ENCODE measurements around the gene UBE2L3. TPM values are rescaled to one million over a fixed set of nuclear protein-coding genes. Genes with fewer than 3 reads are reported as not detected.
"Not testable (repeated sequence)": the region's sequence is repeated elsewhere in the genome, so short reads cannot be mapped to it uniquely, and the experiment has no call there.

Gene UBE2L3
- total and polyA plus RNA-seq, 8 donors, result 23.1 to 94.2 (median 50.7) TPM

GRCh38 chr22:21602579-21602978, 35.1 kb downstream of the UBE2L3 start:
- Histone ChIP-seq H3K4me3 (no peak overlapping the region), H3K4me1 (peaks cover 0 to 52% (median 30%) of the 10 kb centered on the region in 4 donors), H3K27ac (no peak overlapping the region), H3K36me3 (peaks cover 0 to 8% (median 2%) of the 10 kb centered on the region in 4 donors), H3K27me3 (no peaks in the 10 kb centered on the region), H3K9me3 (no peaks in the 10 kb centered on the region)
- no peak for DNase-seq
- WGBS, 5 donors, result 91 to 94% (median 92%) methylated on average over 6 of the region's 6 CpGs
- intact Hi-C loops (cut with DNase I; ENCODE audit: low total_unique reads), result no loop called here
- TF ChIP-seq, protein P1, sequence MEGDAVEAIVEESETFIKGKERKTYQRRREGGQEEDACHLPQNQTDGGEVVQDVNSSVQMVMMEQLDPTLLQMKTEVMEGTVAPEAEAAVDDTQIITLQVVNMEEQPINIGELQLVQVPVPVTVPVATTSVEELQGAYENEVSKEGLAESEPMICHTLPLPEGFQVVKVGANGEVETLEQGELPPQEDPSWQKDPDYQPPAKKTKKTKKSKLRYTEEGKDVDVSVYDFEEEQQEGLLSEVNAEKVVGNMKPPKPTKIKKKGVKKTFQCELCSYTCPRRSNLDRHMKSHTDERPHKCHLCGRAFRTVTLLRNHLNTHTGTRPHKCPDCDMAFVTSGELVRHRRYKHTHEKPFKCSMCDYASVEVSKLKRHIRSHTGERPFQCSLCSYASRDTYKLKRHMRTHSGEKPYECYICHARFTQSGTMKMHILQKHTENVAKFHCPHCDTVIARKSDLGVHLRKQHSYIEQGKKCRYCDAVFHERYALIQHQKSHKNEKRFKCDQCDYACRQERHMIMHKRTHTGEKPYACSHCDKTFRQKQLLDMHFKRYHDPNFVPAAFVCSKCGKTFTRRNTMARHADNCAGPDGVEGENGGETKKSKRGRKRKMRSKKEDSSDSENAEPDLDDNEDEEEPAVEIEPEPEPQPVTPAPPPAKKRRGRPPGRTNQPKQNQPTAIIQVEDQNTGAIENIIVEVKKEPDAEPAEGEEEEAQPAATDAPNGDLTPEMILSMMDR (IDR thresholded peaks at IDR 0.05), result no peak
- TF ChIP-seq POLR2AphosphoS5 (IDR thresholded peaks at IDR 0.05) (no peak), POLR2A (IDR thresholded peaks at IDR 0.05) (no peak), EP300 (IDR thresholded peaks at IDR 0.05) (no peak)

- Histone ChIP-seq H3K36me3 (peaks cover 0 to 10% (median 2%) of the 10 kb centered on the region in 4 donors), H3K4me1 (peaks cover 0 to 57% (median 26%) of the 10 kb centered on the region in 4 donors), H3K4me3 (no peak overlapping the region), H3K27me3 (no peaks in the 10 kb centered on the region), H3K27ac (no peak overlapping the region), H3K9me3 (no peaks in the 10 kb centered on the region)
- WGBS, 5 donors, result 80 to 91% (median 85%) methylated on average over 9 of the region's 9 CpGs
- TF ChIP-seq, protein P1 (IDR thresholded peaks at IDR 0.05), result no peak
- no peak for TF ChIP-seq EP300 (IDR thresholded peaks at IDR 0.05)
- TF ChIP-seq POLR2A (IDR thresholded peaks at IDR 0.05), result no peak
- no peak for TF ChIP-seq POLR2AphosphoS5 (IDR thresholded peaks at IDR 0.05)
- DNase-seq, result no peak
- intact Hi-C loops (cut with DNase I; ENCODE audit: low total_unique reads), result no loop called here
Measured at GRCh38 chr22:21603973-21604372, 36.5 kb downstream of the UBE2L3 start.

DNA sequence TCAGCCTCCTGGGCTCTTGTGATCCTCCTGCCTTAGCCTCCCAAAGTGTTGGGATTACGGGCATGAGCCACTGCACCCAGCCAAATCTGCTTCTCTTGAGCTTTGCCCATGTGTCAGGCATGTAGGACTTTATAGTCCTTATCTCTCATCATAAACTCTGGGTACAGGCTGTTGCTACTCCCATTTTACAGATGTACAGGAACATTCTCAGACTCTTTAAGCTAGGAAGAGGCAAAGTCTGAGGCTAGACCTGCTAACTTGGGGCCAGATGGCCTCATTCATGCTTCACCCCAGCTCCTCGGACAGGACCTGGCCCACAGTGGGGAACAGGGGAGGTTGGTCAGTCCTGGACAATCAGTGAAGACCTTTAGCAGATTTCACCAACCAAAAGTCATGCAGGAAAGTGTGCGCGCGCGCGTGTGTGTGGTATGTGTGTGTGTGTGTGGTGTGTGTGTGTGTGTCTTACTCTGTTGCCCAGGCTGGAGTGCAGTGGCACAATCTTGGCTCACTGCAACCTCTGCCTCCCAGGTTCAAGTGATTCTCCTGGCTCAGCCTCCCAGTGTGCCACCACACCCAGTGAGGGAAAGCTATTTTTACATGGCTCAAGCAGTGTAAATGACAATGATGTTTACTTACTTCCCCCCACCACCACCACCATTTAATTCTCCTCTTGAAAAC, 38.5 kb downstream of the UBE2L3 start:
- peaks cover 3 to 22% (median 13%) of the 10 kb centered on the region in 4 donors for H3K36me3 ChIP-seq
- TF ChIP-seq, protein P1 (IDR thresholded peaks at IDR 0.05), result no peak
- H3K27ac ChIP-seq, result no peak overlapping the region
- no peaks in the 10 kb centered on the region for H3K27me3 ChIP-seq
- no peaks in the 10 kb centered on the region for H3K9me3 ChIP-seq
- no peak for DNase-seq
- H3K4me3 ChIP-seq, result no peak overlapping the region
- WGBS, 5 donors, result 94 to 99% (median 98%) methylated on average over 7 of the region's 7 CpGs
- H3K4me1 ChIP-seq, result peaks cover 0 to 43% (median 19%) of the 10 kb centered on the region in 4 donors
- intact Hi-C loops (cut with DNase I; ENCODE audit: low total_unique reads), result no loop called here

DNA sequence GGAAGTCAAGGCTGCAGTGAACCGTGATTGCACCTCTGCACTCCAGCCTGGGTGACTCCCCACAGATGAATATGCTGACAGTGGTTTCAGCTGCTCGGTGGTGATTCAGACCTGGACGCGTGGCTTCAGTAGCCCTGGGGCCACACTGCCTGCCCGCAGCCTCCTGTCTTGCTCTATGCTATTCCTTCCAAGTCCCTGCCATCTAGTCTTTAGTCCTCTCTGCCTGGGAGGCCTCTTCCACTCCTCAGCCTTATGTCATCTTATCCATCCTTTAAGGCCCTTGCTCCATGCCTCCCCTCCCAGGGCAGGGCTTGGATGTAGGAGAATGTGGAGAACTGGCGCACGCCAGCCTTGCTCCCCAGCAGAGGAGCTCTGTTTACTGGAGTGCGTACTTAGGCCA, 39.3 kb downstream of the UBE2L3 start:
- no peaks in the 10 kb centered on the region for H3K9me3 ChIP-seq
- no peak for DNase-seq
- H3K4me3 ChIP-seq, result no peak overlapping the region
- TF ChIP-seq, protein P1 (IDR thresholded peaks at IDR 0.05), result no peak
- TF ChIP-seq POLR2AphosphoS5 (IDR thresholded peaks at IDR 0.05) (no peak), EP300 (IDR thresholded peaks at IDR 0.05) (no peak), POLR2A (IDR thresholded peaks at IDR 0.05) (no peak)
- H3K27me3 ChIP-seq, result no peaks in the 10 kb centered on the region
- H3K4me1 ChIP-seq, result peaks cover 0 to 43% (median 20%) of the 10 kb centered on the region in 4 donors
- H3K27ac ChIP-seq, result no peak overlapping the region
- peaks cover 11 to 30% (median 20%) of the 10 kb centered on the region in 4 donors for H3K36me3 ChIP-seq
- intact Hi-C loops (cut with DNase I; ENCODE audit: low total_unique reads), result no loop called here
- WGBS, 5 donors, result 84 to 93% (median 89%) methylated on average over 8 of the region's 8 CpGs

DNA sequence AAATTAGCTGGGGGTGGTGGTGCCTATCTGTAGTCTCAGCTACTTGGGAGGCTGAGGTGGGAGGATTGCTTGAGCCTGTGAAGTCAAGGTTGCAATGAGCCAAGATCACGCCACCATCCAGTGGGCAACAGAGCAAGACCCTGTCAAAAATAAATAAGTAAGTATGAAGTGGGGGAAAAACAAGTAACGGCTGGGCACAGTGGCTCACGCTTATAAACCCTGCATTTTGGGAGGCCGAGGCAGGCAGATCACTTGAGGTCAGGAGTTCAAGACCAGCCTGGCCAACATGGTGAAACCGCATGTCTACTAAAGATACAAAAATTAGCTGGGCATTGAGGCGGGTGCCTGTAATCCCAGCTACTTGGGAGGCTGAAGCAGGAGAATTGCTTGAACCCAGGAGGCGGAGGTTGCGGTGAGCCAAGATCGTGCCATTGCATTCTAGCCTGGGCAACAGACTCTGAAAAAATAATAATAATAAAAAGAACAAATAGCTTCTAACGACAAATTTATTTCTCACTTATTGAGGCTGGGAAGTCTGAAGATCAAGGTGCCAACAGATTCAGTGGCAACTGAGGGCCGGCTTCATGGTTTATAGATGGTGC, 42.1 kb downstream of the UBE2L3 start:
- H3K4me3 ChIP-seq; DNase-seq; H3K27me3 ChIP-seq; intact Hi-C loops (cut with DNase I; ENCODE audit: low total_unique reads); H3K27ac ChIP-seq; H3K9me3 ChIP-seq: not testable (repeated sequence)
- H3K4me1 ChIP-seq, result peaks cover 0 to 43% (median 28%) of the 10 kb centered on the region in 4 donors
- peaks cover 12 to 55% (median 43%) of the 10 kb centered on the region in 4 donors for H3K36me3 ChIP-seq
- WGBS, 5 donors, result 96 to 98% (median 97%) methylated on average over 11 of the region's 11 CpGs

All from stomach (tissue), 9 donors.